ENCODE data around the gene GCDH. TPM values are rescaled to one million over a fixed set of nuclear protein-coding genes. Genes with fewer than 3 reads are reported as not detected.
"Not testable (repeated sequence)": the region's sequence is repeated elsewhere in the genome, so short reads cannot be mapped to it uniquely, and the experiment has no call there.

GCDH gene
- total RNA-seq, result 20.4 TPM

GRCh38 chr19:12890787-12891552 lies at the start of gene GCDH:
TSS of gene GCDH (plus strand) at chr19:12891160. CDS start at chr19:12891305, 145 bp downstream.
- peak; percentile 98 for DNase-seq

- no peak for DNase-seq
These were observed 48.4 kb upstream of the GCDH start for GRCh38 chr19:12842511-12842910.

- DNase-seq, result no peak
These were observed 47.6 kb upstream of the GCDH start for GRCh38 chr19:12843328-12843727.

DNA sequence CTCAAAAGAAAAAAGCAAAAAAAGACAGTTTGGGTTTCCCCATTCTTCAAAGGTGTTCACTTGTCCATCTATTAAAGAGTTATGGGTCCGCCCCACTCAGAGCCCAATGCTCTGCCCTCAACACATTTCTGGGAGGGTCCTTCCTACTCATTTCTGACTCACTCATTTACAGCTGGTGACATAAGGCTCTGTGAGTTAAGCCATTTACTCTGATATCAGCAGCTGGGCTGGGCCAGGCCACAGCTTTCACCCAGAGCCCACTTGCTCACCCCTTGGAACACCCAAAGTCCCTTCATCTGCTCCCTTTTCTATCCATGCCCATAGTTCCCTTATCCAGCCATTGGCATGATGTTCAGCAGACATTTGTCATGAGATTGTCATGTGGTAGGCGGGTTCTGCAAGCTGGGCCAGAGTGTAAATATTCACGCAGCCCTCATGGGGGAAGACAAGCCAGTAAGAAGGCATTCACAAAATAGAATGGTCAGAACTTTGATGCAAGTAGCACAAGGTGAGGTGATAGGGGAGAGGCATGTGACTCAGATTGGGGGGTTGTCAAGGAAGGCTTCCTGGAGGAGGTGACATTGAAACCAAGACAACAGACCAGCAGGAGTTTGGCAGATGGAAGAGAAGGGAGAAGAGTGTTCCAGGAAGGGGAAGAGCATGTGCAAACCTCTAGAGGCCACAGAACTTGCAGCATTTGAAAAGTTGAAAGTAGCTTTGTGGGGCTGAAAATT lies 46.8 kb upstream of the GCDH start:
- no peak for DNase-seq

GRCh38 chr19:12846613-12847012 lies 44.3 kb upstream of the GCDH start:
- not testable (repeated sequence) for DNase-seq

DNA sequence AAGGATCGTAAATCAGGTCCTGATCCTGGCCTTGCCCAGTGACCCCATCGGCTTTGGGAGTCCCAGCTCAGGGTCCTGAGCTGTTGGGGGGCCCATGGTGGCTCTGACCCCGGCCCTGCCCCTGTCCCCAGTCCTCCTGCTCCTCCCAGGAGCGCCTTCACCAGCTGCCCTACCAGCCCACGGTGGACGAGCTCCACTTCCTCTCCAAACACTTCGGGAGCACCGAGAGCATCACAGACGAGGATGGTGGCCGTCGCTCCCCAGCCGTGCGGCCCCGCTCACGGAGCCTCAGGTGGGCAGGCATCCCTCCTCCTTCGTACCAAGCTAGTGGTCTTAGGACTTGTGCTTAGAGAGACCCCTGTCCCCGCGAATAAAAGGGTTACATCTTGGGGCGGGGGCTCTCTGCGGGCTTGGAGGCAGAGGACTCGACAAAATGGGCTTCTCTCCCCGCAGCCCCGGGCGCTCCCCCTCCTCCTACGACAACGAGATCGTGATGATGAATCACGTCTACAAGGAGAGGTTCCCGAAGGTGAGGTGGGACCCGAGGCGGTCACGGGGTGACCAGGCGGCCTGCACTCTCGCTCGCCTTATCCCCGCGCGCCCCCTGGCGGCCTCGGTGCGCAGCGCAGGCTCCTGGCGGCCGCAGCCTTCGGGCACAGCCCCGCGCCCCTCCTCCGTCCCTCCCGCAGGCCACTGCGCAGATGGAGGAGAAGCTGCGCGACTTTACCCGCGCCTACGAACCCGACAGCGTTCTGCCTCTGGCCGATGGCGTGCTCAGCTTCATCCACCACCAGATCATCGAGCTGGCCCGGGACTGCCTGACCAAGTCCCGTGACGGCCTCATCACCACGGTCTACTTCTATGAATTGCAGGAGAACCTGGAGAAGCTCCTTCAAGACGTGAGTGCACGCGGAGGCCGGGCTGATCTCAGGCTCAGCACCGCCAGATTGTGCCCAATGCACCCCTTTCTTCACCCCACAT lies 43.5 kb upstream of the GCDH start:
- DNase-seq, result no peak

DNA sequence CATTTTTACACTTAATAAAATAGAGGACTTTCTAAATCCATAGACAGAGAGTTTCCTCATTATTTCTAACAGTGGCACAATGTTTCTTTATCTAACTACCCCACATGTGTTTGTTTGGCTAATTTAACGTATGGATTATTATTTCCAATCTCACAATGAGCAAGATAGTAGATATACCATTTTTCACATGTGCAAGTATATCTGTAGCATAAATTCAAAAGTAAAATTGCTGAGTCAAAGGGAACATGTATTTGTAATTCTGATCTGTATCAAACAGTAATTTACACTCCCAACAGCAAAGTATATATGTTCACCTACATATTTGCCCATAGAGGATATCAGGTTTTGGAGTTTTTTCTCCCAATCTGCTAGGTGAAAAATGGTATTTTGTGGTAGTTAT lies 34.3 kb upstream of the GCDH start:
- DNase-seq, result no peak

GRCh38 chr19:12858041-12858928 lies 32.7 kb upstream of the GCDH start:
- DNase-seq, result no peak

GRCh38 chr19:12859546-12859945 lies 31.4 kb upstream of the GCDH start:
- DNase-seq, result no peak

GRCh38 chr19:12864143-12864542 lies 26.8 kb upstream of the GCDH start:
- no peak for DNase-seq

- no peak for DNase-seq
These were observed 25.9 kb upstream of the GCDH start for GRCh38 chr19:12864721-12865715.

DNA sequence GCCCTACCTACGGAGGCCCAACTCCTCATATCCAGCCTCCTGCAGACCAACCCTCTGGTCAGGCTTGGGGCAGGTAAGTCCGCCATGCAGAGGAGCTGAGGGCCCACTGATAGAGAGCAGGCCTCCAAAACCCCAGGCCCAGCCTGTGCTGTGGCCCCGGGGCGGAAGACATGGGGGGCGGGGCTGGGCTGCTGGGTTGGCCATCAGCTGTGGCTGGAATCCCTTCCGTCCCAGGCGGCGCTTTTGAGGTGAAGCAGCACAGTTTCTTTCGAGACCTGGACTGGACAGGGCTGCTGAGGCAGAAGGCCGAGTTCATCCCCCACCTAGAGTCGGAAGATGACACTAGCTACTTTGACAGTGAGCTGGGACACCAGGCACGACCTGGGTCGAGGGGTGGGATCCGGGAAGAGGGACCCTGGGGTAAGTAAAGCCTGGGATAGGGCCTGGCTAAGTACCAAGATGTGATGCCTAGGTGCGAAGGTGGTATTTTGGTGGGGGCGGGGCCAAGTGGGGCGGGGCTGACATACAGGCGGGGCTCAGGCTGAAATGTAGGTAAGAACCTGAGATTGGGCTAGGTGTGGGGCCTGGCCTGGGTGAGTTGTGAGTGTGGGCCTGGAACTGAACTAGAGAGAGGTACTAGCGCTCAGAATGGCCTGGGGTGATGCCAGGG lies 25.1 kb upstream of the GCDH start:
- no peak for DNase-seq

GRCh38 chr19:12866416-12867119 lies 24.4 kb upstream of the GCDH start:
- no peak for DNase-seq

DNA sequence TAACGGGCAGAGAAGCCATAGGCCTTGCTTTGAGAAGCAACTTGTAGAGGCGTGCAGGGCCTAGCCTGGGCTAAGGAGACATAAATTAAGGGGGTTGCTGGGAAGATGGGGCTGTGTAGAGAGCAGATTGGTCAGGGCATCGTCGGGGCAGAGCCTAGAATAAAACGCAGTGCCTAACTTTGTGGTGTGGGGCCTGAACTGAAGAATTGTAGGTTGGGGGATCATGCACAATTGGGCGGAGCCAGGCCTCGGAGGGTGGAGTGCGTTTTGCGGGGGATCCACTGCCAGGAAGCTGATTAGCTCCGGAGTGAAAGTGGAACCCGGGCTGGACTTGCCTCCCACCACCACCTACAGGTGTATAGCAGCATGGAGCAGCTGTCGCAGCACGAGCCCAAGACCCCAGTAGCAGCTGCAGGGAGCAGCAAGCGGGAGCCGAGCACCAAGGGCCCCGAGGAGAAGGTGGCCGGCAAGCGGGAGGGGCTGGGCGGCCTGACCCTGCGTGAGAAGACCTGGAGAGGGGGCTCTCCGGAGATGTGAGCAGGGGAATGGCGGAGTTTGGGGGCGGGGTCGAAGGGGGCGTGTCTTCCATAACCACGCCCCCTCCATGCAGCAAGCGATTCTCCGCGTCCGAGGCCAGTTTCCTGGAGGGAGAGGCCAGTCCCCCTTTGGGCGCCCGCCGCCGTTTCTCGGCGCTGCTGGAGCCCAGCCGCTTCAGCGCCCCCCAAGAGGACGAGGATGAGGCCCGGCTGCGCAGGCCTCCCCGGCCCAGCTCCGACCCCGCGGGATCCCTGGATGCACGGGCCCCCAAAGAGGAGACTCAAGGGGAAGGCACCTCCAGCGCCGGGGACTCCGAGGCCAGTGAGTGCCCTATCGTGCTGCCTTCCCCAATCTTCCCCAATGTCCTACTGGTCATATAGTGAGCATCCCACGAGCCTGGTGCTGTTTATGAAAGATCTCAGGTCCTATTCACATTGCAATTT lies 23.6 kb upstream of the GCDH start:
- DNase-seq, result peak; percentile 36

DNA sequence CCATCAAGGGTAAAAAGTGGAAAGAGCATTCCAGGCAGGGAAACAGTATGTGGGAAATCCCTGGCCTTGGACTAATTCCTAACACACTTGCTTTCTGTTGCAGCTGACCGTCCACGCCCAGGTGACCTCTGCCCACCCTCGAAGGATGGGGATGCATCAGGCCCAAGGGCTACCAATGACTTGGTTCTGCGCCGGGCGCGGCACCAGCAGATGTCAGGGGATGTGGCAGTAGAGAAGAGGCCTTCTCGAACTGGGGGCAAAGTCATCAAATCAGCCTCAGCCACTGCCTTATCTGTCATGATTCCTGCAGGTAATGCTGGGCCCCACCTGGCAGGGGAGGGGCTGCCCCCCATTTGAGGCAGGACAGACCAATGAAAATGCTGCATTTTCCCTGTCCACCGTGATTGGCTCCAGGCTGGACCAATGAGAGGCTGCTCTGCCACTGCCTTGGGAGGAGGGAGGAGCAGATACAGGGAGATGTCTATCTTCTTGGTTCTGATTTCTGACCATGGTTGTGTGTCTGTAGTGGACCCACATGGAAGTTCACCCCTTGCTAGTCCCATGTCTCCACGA lies 22.3 kb upstream of the GCDH start:
- DNase-seq, result no peak

GRCh38 chr19:12871681-12872080 lies 19.3 kb upstream of the GCDH start:
- DNase-seq, result no peak

DNA sequence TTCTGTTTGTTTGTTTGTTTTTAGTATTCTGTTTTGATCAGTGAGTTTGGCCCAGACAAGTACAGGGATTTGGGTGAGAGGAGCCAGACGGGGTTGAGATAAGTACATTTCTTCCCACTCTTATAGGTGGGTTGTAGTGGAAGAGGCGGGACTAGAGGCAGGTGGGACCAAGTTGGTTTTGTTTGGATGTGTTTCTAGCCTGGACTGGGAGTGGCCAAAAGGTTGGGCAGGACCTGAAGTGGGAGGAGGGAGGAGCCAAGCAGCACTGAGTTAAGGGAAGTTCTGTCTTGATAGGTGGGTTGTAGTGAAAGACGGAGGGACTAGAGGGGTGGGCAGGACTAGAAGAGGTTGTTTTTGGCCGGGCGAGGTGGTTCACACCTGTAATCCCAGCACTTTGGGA lies 18.7 kb upstream of the GCDH start:
- no peak for DNase-seq

Data from skin of body (tissue), 2 donors.